Stimulated activated CD8-positive, alpha-beta memory T cell treated with anti-CD3 and anti-CD28 coated beads, Interleukin-7, amount 100 ng/mL, for 24 hours (primary cell): Measurements from ENCODE around the gene CCN5.

Source experiments
- DNase-seq: peaks from one replicate; pipeline ENCODE4 v3.0.0-alpha.2; 2020; ENCODE audit warnings: low read depth

The CCN5 gene

DNA sequence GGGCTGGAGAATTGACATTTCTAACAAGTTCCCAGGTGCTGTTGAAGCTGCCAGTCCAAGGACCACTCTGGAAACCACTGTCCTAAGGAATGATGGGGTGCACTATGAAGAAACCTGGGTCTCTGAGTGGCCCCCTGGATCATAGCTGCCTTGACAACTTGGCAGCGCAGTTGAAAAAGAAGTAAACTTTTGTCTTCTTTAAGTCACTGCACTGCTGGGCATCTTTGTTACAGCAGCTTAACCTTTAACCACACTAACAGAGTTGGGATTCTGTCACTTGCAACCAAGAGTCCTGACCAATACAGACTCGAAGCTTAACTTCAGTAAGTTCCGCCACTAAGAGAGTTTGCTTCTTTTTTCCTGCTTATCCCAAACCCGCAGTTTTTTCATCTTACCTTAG, 21.9 kb downstream of the CCN5 start:
- DNase-seq, result no peak

DNA sequence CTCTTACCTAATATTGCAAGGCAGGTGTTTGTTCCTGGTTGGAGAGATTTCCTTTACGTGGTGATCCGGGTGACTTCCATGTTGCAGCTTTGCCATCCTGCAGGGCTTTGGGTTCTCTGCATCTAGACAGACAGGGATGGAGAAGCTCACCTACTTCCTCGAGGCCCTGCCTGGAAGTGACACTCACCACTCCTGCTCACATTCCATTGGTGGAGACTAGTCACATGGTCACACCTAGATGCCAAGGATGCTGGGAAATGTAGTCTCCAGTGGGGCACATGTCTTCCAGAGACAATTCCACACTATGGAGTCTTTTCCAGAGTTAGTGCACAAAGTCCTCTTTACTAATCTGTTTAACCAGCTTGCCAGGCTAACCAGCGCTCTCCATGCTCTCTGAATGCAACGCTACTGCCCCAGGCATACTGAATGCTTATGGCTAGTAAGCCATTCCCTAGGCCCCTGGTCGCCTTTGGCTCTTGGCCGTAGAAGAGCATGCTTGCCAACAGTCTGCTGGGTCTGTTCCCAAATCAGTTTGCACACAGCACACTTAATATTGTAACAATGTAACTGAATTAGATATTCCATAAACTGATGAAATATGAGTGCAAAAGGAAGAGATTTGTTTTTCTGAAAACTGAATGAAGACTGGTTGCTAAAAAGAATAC, 23.8 kb downstream of the CCN5 start:
- no peak for DNase-seq

DNA sequence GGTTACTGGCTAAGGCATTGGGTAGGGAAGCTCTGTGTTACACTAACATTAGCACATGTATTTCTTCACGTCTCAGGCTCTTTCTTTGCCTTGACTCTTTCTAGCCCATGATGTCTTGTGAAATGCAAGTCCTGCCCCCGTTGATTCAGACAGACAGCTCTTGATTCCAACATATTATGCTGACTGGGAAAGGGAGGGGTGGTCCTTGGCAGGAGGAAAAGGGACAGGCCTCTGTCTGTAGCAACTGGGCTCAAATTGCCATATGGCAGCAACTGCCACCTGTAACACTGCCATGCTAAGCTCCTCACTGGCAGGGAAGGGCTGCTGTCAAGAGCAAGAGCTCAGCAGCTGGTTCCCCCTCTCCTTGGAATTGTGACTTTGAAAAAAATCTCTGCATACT, 24.8 kb downstream of the CCN5 start:
- DNase-seq, result no peak

DNA sequence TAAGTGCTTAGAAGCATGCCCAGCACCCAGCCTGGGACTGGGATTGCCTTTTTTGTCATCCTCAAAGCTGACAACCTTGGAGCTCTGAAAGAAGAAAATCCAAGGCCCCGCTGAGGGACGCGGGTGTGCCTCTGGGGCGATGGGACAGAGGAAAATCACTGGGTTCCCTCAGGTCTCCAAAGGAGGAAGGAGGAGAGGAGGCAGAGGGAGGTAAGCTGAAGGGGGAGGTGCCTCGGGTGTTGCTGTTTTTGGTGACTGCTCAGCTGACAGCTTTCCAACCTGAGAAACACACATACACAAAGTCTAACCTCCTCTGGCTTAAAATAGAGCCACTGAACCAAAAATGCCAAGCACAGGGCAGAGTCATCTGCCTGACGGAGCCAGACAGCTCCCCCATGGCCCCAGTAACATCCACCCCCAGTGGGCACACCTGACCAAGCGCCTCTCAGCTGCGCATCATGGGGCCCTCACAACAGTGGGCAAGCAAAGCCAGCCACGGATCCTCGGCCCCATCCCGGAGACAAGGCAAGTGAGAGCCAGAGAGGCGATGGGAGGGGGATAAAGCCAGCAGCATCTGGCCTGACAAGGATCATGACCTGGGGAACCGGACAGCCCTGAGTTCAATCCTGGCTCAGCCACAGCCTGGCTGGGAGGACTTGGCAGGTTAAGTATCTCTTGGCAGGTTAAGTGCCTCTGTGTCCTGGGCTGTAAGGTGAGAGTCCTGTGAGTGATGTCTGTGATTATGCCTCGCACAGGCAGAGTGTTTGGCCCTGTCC, 27.3 kb downstream of the CCN5 start:
- no peak for DNase-seq

DNA sequence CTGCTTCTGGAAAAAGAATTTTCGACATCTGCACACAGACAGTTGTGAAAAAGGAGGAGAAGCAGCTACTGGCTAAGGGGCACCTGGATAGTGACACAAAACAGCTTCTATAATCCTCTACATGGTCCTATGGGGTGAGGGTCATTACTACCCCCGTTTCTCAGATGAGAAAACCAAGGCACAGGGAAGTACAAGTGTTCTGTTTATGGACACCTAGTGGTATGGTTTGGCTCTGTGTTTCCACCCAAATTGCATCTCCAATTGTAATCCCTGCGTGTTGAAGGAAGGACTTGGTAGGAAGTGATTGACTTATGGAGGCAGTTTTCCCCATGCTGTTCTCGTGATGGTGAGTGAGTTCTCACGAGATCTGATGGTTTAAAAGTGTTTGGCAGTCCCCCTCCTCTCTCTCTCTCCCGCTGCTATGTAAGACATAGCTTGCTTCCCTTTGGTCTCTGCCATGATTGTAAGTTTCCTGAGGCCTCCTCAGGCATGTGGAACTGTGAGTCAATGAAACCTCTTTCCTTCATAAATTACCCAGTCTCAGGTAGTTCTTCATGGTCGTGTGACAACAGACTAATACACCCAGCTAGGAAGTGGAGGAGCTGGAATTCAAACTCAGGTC, 28.0 kb downstream of the CCN5 start:
- DNase-seq, result no peak

DNA sequence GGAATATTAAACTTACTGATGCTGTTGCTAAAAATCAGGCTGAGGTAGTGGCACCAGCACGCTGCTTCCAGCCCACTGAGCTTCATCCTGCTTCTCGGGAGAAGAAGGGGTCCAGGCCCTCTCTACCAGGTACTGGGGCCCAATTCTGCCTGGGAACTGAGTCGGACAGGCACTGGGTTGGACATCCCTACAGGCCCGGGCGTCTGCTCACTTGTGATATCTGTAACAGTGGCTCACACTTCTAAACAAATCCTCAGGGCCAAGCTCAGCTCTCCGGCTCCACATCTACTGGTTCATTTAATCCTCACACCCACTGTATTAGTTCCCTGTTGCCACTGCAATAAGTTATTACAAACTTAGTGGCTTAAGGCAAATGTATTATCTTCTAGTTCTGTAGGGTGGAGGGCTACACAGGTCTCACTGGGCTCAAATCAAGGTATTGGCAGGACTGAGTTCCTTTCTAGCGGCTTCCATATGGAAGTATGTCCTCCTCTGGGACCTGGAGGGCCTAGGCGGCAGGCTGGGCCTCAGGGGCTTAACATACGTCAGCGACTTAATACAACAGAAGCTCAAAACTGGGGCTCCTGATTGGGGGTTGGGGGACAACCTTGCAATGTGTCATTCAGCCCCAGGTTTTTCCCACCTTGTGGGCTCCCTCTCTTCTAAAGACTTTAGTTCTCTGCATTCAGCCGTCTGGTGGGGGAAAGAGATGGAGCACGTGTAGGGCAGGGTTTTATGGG, 28.9 kb downstream of the CCN5 start:
- no peak for DNase-seq

DNA sequence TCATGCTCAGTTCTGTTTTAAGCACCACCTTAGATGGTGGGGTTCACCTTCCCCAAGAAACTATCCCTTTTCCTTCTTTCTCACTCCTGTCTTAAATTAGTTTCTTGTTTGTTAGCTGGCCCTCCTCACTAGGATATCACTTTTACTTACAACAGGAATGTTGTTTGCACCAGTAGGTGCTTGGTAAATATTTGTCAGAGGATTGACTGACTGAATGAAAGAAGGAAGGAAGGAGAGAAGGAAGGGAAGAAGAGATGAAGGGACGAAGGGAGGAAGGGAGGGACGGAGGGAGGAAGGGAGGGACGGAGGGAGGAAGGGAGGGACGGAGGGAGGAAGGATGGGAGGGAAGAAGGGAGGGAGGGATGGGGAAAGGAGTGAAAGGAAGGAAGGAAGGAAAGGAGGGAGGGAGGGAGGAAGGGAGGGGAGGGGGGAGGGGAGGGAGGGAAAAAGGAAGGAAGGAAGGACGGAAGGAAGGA, 30.0 kb downstream of the CCN5 start:
- no peak for DNase-seq

DNA sequence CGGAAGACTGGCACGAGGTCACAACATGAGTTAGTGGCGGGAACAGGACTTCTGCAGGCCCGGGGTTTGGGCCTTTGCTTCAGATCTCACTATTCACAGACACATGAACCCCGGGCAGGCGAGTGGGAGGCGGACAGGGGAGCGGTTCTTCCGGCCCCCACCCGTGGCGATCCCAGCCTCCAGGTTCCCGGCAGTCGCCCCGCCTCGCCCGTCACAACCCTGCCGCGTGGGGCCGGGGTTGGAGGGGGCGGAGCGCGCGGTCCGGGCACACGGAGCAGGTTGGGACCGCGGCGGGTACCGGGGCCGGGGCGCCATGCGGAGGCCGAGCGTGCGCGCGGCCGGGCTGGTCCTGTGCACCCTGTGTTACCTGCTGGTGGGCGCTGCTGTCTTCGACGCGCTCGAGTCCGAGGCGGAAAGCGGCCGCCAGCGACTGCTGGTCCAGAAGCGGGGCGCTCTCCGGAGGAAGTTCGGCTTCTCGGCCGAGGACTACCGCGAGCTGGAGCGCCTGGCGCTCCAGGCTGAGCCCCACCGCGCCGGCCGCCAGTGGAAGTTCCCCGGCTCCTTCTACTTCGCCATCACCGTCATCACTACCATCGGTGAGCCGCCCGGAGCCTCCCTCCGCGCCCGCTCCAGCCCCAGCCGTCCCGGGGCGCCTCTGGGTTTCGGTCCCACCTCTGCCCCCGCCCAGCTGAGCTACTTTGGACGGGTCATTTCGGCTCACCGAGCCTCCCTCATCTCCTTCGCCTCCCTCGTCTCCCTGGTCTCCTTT, 30.6 kb downstream of the CCN5 start, which contains the start of gene KCNK15:
TSS of gene KCNK15 (plus strand) at position 268 of the 769 bp plus-strand sequence. CDS start at position 314, 46 bp downstream.
- no peak for DNase-seq

DNA sequence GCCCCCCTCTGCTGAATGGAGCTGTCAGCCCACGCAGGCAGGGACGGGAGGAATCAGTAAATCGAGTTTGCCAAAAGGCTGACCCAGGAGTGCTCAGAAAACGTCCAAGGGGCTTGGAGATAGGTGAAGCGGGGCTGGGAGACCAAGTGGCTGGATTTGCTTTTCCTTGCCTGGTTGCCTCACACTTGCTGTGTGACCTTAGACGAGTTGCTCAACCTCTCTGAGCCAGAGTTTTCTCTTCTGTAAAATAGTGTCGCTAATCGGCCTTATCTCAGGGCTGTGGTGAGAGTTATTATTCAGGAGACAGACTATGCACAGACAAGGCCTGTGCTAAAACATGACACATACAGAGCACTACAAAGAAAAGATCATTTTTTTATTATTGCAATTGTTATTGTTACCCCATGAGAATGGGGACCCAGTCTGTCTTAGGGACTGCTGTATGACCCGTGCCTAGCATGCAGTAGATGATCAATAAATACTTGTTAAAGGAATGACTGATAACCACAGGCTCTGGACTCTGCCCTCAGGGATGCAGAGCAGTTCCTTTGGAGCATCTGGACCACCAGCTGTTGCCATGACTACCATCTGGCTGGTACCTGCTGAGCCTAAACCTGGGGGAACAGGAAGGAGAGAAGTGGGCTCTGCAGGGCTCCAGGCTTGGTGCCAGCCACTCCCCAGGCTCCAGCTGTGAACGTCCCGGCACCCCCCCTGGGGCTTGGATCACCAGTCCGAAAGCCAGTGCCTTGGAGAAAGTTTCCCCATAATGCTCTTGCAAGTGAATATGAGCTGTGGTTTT, 31.4 kb downstream of the CCN5 start:
- no peak for DNase-seq

DNA sequence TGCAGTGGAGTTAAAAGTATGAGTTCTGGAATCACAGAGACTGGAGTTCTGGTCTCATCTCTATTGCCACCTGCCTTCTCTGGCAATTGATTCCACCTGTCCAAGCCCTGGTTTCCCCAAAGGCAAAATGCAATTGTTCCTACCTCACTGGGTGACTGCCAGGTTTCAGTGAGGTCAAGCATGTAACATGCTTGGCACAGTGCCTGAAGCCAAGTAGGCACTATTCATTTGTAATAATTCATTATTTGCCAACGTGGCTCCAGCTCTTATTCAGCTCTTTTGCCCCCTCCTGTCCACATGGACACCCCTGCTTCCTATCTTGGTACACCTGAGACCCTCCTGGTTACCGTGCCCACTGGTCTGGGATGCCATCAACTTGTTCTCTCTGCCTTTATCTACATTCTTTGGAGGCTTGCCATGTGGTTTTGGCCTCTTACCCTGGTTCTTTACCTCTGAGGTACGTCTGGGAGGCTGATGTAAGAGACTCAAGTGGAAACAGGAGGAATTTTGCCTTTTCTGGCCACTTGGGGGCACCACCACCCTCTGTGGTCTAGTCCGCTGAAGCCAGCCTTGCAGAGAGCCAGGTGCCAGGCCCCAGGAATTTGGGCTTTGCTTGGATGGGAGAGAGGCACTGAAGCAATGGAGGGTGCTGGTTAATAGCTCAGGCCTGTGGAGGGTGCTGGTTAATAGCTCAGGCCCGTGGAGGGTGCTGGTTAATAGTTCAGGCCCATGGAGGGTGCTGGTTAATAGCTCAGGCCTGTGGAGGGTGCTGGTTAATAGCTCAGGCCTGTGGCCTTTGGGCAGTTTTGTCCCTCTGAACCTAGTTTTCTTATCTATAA, 32.2 kb downstream of the CCN5 start:
- peak; percentile 30 for DNase-seq

DNA sequence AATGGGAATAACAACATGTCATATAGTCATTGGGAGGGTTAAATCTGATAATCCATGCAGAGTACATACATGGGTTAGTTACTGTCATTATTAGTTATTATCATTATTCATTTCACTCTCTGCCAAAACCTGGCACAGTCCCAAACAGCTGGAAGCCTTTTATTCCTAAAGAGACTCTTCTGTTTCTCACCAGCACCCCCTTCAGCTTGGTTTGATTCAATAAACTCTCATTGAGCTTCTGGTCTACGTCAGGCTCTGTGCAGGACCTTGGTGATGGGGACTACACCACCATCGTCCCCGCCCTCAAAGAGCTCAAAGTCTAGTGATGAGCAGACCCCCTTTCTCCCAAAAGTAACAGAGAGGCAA, 32.8 kb downstream of the CCN5 start:
- no peak for DNase-seq

DNA sequence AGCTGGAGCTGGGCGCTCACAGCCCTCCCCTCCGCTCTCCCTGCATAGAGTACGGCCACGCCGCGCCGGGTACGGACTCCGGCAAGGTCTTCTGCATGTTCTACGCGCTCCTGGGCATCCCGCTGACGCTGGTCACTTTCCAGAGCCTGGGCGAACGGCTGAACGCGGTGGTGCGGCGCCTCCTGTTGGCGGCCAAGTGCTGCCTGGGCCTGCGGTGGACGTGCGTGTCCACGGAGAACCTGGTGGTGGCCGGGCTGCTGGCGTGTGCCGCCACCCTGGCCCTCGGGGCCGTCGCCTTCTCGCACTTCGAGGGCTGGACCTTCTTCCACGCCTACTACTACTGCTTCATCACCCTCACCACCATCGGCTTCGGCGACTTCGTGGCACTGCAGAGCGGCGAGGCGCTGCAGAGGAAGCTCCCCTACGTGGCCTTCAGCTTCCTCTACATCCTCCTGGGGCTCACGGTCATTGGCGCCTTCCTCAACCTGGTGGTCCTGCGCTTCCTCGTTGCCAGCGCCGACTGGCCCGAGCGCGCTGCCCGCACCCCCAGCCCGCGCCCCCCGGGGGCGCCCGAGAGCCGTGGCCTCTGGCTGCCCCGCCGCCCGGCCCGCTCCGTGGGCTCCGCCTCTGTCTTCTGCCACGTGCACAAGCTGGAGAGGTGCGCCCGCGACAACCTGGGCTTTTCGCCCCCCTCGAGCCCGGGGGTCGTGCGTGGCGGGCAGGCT, 35.1 kb downstream of the CCN5 start:
- DNase-seq, result no peak

DNA sequence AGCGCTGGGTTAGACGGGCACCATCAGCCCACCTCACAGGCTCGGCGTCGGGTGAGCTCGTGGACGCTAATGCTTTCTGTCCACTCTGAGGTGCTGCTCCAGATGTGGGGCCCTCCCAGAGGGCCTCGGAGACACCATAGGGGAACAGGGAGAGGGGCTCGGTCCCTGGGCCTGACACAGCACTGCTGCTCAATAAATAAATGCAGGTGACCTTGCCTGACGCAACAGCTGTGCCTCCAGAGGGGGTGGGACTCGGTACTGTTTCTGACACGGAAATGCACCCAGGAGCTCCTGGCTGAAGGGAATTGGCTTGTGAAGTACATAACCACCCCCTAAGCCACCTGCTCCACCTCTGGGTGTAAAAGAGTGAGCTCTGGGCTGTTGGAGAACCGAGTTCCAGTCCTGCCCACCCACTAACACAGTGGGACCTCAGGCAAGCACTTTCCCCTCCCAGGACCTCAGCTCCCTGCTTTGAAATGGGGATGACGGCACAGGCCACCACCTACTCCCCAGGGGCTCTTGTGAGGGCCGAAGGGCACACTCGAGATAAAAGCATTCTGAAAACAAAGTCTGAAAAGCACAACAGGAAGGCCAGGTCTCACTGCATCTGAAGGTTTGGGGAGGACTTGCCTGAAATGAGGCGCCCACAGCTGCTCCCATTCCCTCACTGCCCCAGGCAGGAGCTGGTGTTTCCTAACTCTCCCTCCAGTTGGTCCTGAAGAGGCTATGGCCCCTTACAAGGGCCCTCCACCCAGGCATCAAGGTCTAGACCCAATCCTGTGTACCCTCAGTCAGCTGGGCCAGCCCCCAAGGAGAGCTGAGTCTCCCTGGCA, 37.1 kb downstream of the CCN5 start:
- no peak for DNase-seq

DNA sequence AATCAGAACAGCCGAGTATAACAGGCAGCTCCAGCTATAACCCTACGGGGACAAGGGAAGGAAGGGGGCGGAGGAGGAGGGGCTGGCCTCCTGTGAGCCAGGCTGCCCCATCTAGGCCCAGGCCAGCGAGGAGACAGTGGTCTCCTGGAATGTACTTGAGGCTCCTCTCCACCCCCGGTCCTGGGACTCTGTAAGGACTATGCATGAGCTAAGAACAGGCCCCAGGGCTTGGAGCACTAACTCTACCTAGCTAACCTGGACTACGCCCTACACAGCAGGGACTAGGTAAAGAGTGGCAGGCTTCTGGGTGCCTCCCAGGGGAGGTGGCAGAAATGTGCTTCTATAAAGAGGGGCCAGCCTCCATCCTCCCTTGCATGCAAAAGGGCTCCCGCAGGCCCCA, 39.4 kb downstream of the CCN5 start:
- no peak for DNase-seq

DNA sequence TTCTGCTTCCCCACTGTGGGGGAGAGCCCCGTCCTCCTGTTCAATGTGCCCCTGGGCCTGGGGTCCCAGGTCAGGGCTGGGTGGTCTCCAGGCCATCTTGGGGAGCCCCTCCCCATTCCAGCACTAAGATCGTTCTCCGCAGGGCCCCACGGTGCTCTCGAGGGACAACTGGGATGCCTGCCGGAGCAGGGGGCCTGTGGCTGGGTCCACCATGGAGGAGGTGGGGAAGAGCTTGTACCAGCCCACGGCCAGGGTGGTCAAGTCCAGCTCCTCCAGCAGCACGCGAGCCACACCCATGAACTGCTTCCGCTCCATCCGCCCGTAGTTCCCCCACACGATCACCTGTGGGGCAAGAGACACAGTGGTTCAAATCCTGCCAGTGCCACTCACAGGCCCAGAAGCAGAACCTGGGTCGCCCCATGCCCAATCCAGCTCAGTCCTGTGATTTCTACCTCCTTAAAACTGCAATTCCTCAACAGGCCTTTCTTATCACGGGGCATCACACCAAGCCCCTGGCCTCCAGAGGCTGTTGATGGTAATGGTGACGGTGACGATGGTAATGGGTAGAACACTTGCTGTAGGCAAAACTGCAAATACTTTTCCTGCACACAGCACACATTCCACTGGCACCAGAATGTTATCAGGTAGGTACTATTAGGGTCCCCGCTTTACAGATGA, 41.0 kb downstream of the CCN5 start:
- DNase-seq, result no peak

DNA sequence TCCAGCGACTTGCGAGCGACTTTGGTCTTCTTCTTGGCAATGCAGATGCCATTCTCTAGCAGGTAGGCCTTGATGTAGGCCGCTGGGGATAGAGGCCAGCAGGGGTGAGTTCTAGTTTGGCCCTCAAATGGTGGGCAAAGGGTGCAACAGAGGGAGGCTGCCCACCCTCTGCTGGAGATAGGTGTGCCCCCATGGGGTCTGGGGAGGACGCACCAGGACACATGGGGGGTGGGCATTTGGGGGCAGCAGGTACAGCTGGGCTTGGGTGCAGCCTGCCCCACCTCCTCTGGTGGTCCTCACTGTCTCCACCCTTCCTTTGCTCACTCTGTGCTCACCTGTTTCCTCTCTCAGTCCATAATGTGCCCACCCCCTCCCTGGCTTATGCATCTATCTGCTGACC, 41.8 kb downstream of the CCN5 start:
- DNase-seq, result no peak

DNA sequence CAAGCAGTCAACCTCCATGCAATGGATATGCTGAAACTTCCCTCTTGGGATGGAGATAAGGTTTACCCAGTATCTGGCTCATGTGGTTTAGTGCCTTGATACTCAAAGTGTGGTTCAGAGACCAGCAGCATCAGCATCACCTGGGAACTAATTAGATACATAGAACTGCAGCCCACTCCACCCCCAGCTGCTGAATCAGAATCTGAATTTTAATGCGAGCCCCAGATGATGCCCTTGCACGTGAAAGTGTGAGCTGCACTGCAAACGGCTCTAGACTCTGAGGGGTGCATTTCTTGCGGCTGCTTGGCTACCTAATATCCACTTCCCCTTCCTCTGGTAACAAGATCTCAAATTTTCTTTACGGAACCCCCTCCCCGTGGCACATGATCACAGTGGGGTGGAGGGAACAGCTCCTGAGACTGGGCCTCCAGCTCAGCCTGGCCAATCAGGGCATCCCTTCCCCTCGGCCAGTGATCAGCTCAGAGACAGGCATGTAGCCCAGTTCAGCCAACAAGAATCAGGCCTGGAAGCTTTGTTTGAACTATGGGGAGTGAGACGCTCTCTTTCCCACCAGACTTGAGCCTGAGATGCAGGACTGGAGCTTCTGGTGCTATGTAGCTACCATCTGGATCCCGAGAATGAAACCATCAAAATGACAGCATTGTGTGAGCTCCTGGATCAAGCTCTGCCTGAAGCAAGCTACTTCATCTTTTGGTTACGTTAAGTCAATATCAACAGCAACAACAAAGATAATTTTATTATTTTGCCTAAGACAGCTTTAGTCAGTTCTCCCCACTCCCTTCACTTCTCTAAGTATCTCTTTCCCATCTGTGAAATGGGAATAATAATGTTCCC, 43.3 kb downstream of the CCN5 start:
- no peak for DNase-seq
